Nucleus accumbens (tissue), 56 donors: ENCODE results near the gene PLCH2.

Experiments used
- DNase-seq, 56 donors: peaks; one replicate each; lab custom pipeline; 2025; lab: John Stamatoyannopoulos, UW

PLCH2 gene

GRCh38 chr1:2476061-2476999 lies at the start of gene PLCH2:
Gene PLCH2 (plus strand): TSS chr1:2476289. CDS start chr1:2476589, 300 bp downstream.
- DNase-seq = no peak

- no peak for DNase-seq
Measured at GRCh38 chr1:2426540-2426939, 49.5 kb upstream of the PLCH2 start.

GRCh38 chr1:2427051-2427450 lies 49.0 kb upstream of the PLCH2 start:
- no peak for DNase-seq

GRCh38 chr1:2427976-2428375 lies 48.1 kb upstream of the PLCH2 start:
- DNase-seq = no peak

GRCh38 chr1:2428490-2428889 lies 47.6 kb upstream of the PLCH2 start:
- no peak for DNase-seq

GRCh38 chr1:2429780-2430591 lies 46.1 kb upstream of the PLCH2 start:
- DNase-seq = no peak

GRCh38 chr1:2430592-2430973 lies 45.5 kb upstream of the PLCH2 start:
- DNase-seq = no peak

- no peak for DNase-seq
Measured at GRCh38 chr1:2431103-2431502, 45.0 kb upstream of the PLCH2 start.

- no peak for DNase-seq
Measured at GRCh38 chr1:2431518-2431917, 44.6 kb upstream of the PLCH2 start.

GRCh38 chr1:2432441-2432844 lies 43.6 kb upstream of the PLCH2 start:
- DNase-seq = peak in 9 of 56 donors; percentile 15 to 46 (median 28)

GRCh38 chr1:2433196-2433595 lies 42.9 kb upstream of the PLCH2 start:
- DNase-seq = no peak

GRCh38 chr1:2433936-2434655 lies 42.0 kb upstream of the PLCH2 start:
- DNase-seq = no peak

GRCh38 chr1:2435091-2435490 lies 41.0 kb upstream of the PLCH2 start:
- no peak for DNase-seq

GRCh38 chr1:2435746-2436355 lies 40.2 kb upstream of the PLCH2 start:
- no peak for DNase-seq

GRCh38 chr1:2436876-2437275 lies 39.2 kb upstream of the PLCH2 start:
- DNase-seq = no peak

- DNase-seq = no peak
Measured at GRCh38 chr1:2437617-2438016, 38.5 kb upstream of the PLCH2 start.

GRCh38 chr1:2438038-2438437 lies 38.1 kb upstream of the PLCH2 start:
- peak in 4 of 56 donors; percentile 13 to 53 (median 28) for DNase-seq

- no peak for DNase-seq
Measured at GRCh38 chr1:2438641-2439040, 37.4 kb upstream of the PLCH2 start.

- no peak for DNase-seq
Measured at GRCh38 chr1:2439369-2439768, 36.7 kb upstream of the PLCH2 start.

GRCh38 chr1:2440346-2440745 lies 35.7 kb upstream of the PLCH2 start:
- DNase-seq = peak in 1 of 56 donors; percentile 13
